WTC11 (cell line): ENCODE results near the gene NPLOC4. TPM values are rescaled to one million over a fixed set of nuclear protein-coding genes. Genes with fewer than 3 reads are reported as not detected.
A peak's percentile ranks its signal among the peaks of the same experiment; 100 is the strongest.

Experiments
- ATF1 ChIP-seq: sonication (generic); formaldehyde crosslinking; IDR thresholded peaks from 2 replicates; pipeline ENCODE4 v1.8.1; 2023; ENCODE audit warnings: mild to moderate bottlenecking, moderate library complexity, missing genetic modification reagents
- ATF6 ChIP-seq: sonication (generic); formaldehyde crosslinking; IDR thresholded peaks from 2 replicates; pipeline ENCODE4 v1.8.1; 2023; ENCODE audit warnings: mild to moderate bottlenecking, missing genetic modification reagents
- CBFB ChIP-seq: sonication (generic); formaldehyde crosslinking; IDR thresholded peaks from 2 replicates; pipeline ENCODE4 v1.8.1; 2022; ENCODE audit warnings: mild to moderate bottlenecking, low read depth, missing genetic modification reagents
- CDX4 ChIP-seq: fragments of 250-450 bp; sonication (Bioruptor Pico); IDR thresholded peaks from 2 replicates; pipeline ENCODE4 v1.9.0; 2021; ENCODE audit warnings: moderate library complexity, mild to moderate bottlenecking, inconsistent platforms, borderline replicate concordance
- CREB1 ChIP-seq: sonication (generic); formaldehyde crosslinking; IDR thresholded peaks from 2 replicates; pipeline ENCODE4 v1.8.0; 2023; ENCODE audit warnings: mild to moderate bottlenecking, missing genetic modification reagents
- CREM ChIP-seq: sonication (generic); formaldehyde crosslinking; IDR thresholded peaks from 2 replicates; pipeline ENCODE4 v1.8.1; 2022; ENCODE audit warnings: mild to moderate bottlenecking, missing genetic modification reagents, moderate library complexity
- ETV6 ChIP-seq: sonication (generic); formaldehyde crosslinking; IDR thresholded peaks from 2 replicates; pipeline ENCODE4 v1.8.1; 2022; ENCODE audit warnings: mild to moderate bottlenecking, missing genetic modification reagents
- FOXK1 ChIP-seq: sonication (generic); formaldehyde crosslinking; IDR thresholded peaks from 2 replicates; pipeline ENCODE4 v1.8.0; 2022; ENCODE audit warnings: mild to moderate bottlenecking, moderate library complexity, missing genetic modification reagents
- GABPB1 ChIP-seq: sonication (generic); formaldehyde crosslinking; IDR thresholded peaks from 2 replicates; pipeline ENCODE4 v1.8.1; 2023; ENCODE audit warnings: mild to moderate bottlenecking, missing genetic modification reagents
- GRHL2 ChIP-seq: fragments of 250-450 bp; sonication (Bioruptor Pico); IDR thresholded peaks from 2 replicates; pipeline ENCODE4 v1.8.0; 2022; ENCODE audit warnings: mild to moderate bottlenecking, moderate library complexity; ENCODE audit not compliant: insufficient replicate concordance, severe bottlenecking
- IRF1 ChIP-seq: sonication (generic); formaldehyde crosslinking; IDR thresholded peaks from 2 replicates; pipeline ENCODE4 v1.8.0; 2023; ENCODE audit warnings: missing genetic modification reagents
- JAZF1 ChIP-seq: fragments of 250-450 bp; sonication (Bioruptor Pico); IDR thresholded peaks from 2 replicates; pipeline ENCODE4 v1.9.0; 2021; ENCODE audit warnings: moderate library complexity, mild to moderate bottlenecking, inconsistent platforms
- MLX ChIP-seq: sonication (generic); formaldehyde crosslinking; IDR thresholded peaks from 2 replicates; pipeline ENCODE4 v1.8.1; 2023; ENCODE audit warnings: mild to moderate bottlenecking, missing genetic modification reagents, moderate library complexity
- NFE2L1 ChIP-seq: sonication (generic); formaldehyde crosslinking; IDR thresholded peaks from 2 replicates; pipeline ENCODE4 v1.8.1; 2023; ENCODE audit warnings: missing genetic modification reagents
- NR1H2 ChIP-seq: sonication (generic); formaldehyde crosslinking; IDR thresholded peaks from 2 replicates; pipeline ENCODE4 v1.9.0; 2021; ENCODE audit warnings: mild to moderate bottlenecking, moderate library complexity, missing genetic modification reagents
- PRRX2 ChIP-seq: fragments of 250-450 bp; sonication (Bioruptor Pico); IDR thresholded peaks from 2 replicates; pipeline ENCODE4 v1.8.0; 2021; ENCODE audit warnings: mild to moderate bottlenecking
- RORB ChIP-seq: fragments of 250-450 bp; sonication (Bioruptor Pico); IDR thresholded peaks from 2 replicates; pipeline ENCODE4 v1.9.0; 2021; ENCODE audit warnings: mild to moderate bottlenecking
- SMAD3 ChIP-seq: sonication (generic); formaldehyde crosslinking; IDR thresholded peaks from 2 replicates; pipeline ENCODE4 v1.8.0; 2022; ENCODE audit warnings: missing genetic modification reagents, mild to moderate bottlenecking, borderline replicate concordance
- SP1 ChIP-seq: sonication (generic); formaldehyde crosslinking; conservative IDR thresholded peaks from 2 replicates; pipeline ENCODE4 v1.8.1; 2022; ENCODE audit warnings: missing genetic modification reagents
- TCF7 ChIP-seq: sonication (generic); formaldehyde crosslinking; IDR thresholded peaks from 2 replicates; pipeline ENCODE4 v1.8.0; 2022; ENCODE audit warnings: mild to moderate bottlenecking, low read depth, missing genetic modification reagents, moderate library complexity
- TEAD1 ChIP-seq: sonication (generic); formaldehyde crosslinking; IDR thresholded peaks from 2 replicates; pipeline ENCODE4 v1.8.0; 2022; ENCODE audit warnings: mild to moderate bottlenecking, missing genetic modification reagents
- USF1 ChIP-seq: sonication (generic); formaldehyde crosslinking; IDR thresholded peaks from 2 replicates; pipeline ENCODE4 v1.8.0; 2022; ENCODE audit warnings: mild to moderate bottlenecking, missing genetic modification reagents
- ZNF232 ChIP-seq: sonication (generic); formaldehyde crosslinking; IDR thresholded peaks from 2 replicates; pipeline ENCODE4 v1.8.0; 2022; ENCODE audit warnings: mild to moderate bottlenecking, missing genetic modification reagents
- ZNF263 ChIP-seq: sonication (generic); formaldehyde crosslinking; IDR thresholded peaks from 2 replicates; pipeline ENCODE4 v1.8.1; 2022; ENCODE audit warnings: low read depth, mild to moderate bottlenecking, moderate library complexity, missing genetic modification reagents
- ZNF281 ChIP-seq: sonication (generic); formaldehyde crosslinking; IDR thresholded peaks from 2 replicates; pipeline ENCODE4 v1.8.0; 2023; ENCODE audit warnings: mild to moderate bottlenecking, missing genetic modification reagents
- ZNF423 ChIP-seq: fragments of 250-450 bp; sonication (Bioruptor Pico); IDR thresholded peaks from 2 replicates; pipeline ENCODE4 v2.1.2; 2022; ENCODE audit warnings: mild to moderate bottlenecking, moderate library complexity
- ZNF671 ChIP-seq: fragments of 250-450 bp; sonication (Bioruptor Pico); IDR thresholded peaks from 2 replicates; pipeline ENCODE4 v1.8.0; 2021; ENCODE audit warnings: mild to moderate bottlenecking
- total RNA-seq: library from RNA; stranded (reverse); gene quantifications from 3 replicates; pipeline ENCODE4 v1.2.3, GENCODE V29; 2021
- TF ChIP-seq, protein P1 (sequence below): sonication (generic); formaldehyde crosslinking; IDR thresholded peaks from 2 replicates; pipeline ENCODE4 v1.8.1; 2022; ENCODE audit warnings: mild to moderate bottlenecking, missing genetic modification reagents, moderate library complexity, borderline replicate concordance
- TF ChIP-seq, protein P2 (sequence below): fragments of 250-450 bp; sonication (Bioruptor Pico); IDR thresholded peaks from 2 replicates; pipeline ENCODE4 v2.1.2; 2022; ENCODE audit warnings: mild to moderate bottlenecking, moderate library complexity

The NPLOC4 gene
- total RNA-seq, 1 experiment from 2014 or later, result 83.5 TPM

GRCh38 chr17:81666342-81667191 is 29.7 kb upstream of the NPLOC4 start, which contains the start of the genes CCDC137 and OXLD1 (continued):
- TF ChIP-seq IRF1 (CRISPR knock-in tag) (peak; percentile 40; the same call in 1 of the 2 replicates), CBFB (no peak), ZNF232 (CRISPR knock-in tag) (0 out of 2 replicates have a peak, but pooled peaks have one; percentile 80), MLX (no peak), ZNF671 (CRISPR knock-in tag) (no peak), TEAD1 (CRISPR knock-in tag) (peak; percentile 82; the same call in 1 of the 2 replicates), USF1 (peak; percentile 41; the same call in 1 of the 2 replicates), ZNF263 (no peak), NFE2L1 (peak; percentile 85; the same call in 1 of the 2 replicates), CREM (no peak; the same call in 1 of the 2 replicates), ZNF423 (CRISPR knock-in tag) (no peak), RORB (no peak), ATF6 (CRISPR knock-in tag) (no peak), GRHL2 (CRISPR knock-in tag) (no peak), SMAD3 (CRISPR knock-in tag) (0 out of 2 replicates have a peak, but pooled peaks have one; percentile 16), ETV6 (CRISPR knock-in tag) (peak; percentile 89; the same call in 1 of the 2 replicates), CREB1 (no peak), JAZF1 (CRISPR knock-in tag) (no peak), FOXK1 (CRISPR knock-in tag) (peak; percentile 90; the same call in 1 of the 2 replicates), GABPB1 (CRISPR knock-in tag) (peak; percentile 91), ATF1 (CRISPR knock-in tag) (no peak), TCF7 (CRISPR knock-in tag) (0 out of 2 replicates have a peak, but pooled peaks have one; percentile 71), ZNF281 (CRISPR knock-in tag) (peak; percentile 66), PRRX2 (CRISPR knock-in tag) (no peak), SP1 (CRISPR knock-in tag) (peak; percentile 87; the same call in 1 of the 2 replicates), NR1H2 (CRISPR knock-in tag) (no peak), CDX4 (no peak)
- TF ChIP-seq, protein P1, sequence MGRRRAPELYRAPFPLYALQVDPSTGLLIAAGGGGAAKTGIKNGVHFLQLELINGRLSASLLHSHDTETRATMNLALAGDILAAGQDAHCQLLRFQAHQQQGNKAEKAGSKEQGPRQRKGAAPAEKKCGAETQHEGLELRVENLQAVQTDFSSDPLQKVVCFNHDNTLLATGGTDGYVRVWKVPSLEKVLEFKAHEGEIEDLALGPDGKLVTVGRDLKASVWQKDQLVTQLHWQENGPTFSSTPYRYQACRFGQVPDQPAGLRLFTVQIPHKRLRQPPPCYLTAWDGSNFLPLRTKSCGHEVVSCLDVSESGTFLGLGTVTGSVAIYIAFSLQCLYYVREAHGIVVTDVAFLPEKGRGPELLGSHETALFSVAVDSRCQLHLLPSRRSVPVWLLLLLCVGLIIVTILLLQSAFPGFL (CRISPR knock-in tag), result no peak
- TF ChIP-seq, protein P2, sequence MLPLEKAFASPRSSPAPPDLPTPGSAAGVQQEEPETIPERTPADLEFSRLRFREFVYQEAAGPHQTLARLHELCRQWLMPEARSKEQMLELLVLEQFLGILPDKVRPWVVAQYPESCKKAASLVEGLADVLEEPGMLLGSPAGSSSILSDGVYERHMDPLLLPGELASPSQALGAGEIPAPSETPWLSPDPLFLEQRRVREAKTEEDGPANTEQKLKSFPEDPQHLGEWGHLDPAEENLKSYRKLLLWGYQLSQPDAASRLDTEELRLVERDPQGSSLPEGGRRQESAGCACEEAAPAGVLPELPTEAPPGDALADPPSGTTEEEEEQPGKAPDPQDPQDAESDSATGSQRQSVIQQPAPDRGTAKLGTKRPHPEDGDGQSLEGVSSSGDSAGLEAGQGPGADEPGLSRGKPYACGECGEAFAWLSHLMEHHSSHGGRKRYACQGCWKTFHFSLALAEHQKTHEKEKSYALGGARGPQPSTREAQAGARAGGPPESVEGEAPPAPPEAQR (CRISPR knock-in tag), result no peak
